Measurements from ENCODE around the gene FAM170B.

GRCh38 chr10:49107111-49107886 lies 26.5 kb downstream of the FAM170B start:
- TF ChIP-seq RARB (CRISPR knock-in tag; IDR thresholded peaks at IDR 0.05) (no peak), ISL1 (CRISPR knock-in tag; IDR thresholded peaks at IDR 0.05) (no peak), OSR1 (CRISPR knock-in tag; IDR thresholded peaks at IDR 0.05) (no peak), ARNTL (CRISPR knock-in tag; IDR thresholded peaks at IDR 0.05; ENCODE audit: borderline replicate concordance, low read depth) (no peak), ZNF70 (CRISPR knock-in tag; IDR thresholded peaks at IDR 0.05) (no peak), ZC3H10 (CRISPR knock-in tag; IDR thresholded peaks at IDR 0.05) (no peak), CREB5 (CRISPR knock-in tag; IDR thresholded peaks at IDR 0.05; ENCODE audit: low read depth) (no peak)

Data from SK-N-SH treated with all-trans-retinoic acid at 6 μM for 48 hours (cell line).